HT-29 (cell line): ENCODE results near the gene CAPN1. TPM values are rescaled to one million over a fixed set of nuclear protein-coding genes. Genes with fewer than 3 reads are reported as not detected.
"Not testable (repeated sequence)": the region's sequence is repeated elsewhere in the genome, so short reads cannot be mapped to it uniquely, and the experiment has no call there.

Experiments used
- DNase-seq: peaks from one replicate; pipeline ENCODE4 v3.0.0-alpha.2; 2015; ENCODE audit warnings: low spot score
- total RNA-seq: library from RNA; depleted of rRNA; stranded (reverse); fragments of >200 nt; shearing (Covaris generic); gene quantifications from 2 replicates; pipeline ENCODE4 v1.2.3, GENCODE V29; 2014; rRNA removed

The CAPN1 gene
- 594 and 654 TPM in 2 replicates for total RNA-seq

DNA sequence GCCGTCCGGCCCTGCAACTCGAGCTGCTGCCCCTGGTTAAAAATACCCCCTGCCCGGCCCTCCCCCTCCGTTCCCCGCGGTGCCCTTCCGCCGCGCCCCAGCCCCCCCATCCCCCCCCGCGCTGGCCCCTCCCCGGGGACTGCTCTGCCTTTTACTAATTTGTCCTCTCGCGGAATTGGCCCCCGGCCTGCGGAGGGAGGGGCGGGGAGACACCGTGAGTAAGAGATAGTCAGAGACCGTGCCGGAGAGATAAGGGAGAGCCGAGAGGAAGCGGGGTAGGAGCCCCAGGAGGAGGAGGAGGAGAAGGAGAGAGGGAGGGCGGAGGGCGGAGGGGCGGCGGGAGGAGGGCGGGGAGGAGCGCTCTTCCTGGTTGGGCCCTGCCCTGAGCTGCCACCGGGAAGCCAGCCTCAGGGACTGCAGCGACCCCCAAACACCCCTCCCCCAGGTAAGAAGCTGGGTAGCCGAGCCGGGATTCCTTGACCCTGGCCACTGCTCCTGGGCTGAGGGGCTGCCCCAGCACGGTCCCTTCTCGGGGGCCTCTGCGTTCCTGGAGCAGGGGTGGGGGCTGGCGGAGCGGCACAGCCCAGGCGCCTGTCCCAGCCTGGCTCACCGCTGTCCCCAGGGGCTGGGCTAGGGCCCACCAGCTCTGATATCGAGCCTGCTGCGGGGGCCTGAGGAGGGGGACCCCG lies at the start of gene CAPN1:
TSS of gene CAPN1 (plus strand) at position 360 of the 689 bp plus-strand sequence. CDS start 774 bp downstream, outside the sequence.
- peak; percentile 68 for DNase-seq

DNA sequence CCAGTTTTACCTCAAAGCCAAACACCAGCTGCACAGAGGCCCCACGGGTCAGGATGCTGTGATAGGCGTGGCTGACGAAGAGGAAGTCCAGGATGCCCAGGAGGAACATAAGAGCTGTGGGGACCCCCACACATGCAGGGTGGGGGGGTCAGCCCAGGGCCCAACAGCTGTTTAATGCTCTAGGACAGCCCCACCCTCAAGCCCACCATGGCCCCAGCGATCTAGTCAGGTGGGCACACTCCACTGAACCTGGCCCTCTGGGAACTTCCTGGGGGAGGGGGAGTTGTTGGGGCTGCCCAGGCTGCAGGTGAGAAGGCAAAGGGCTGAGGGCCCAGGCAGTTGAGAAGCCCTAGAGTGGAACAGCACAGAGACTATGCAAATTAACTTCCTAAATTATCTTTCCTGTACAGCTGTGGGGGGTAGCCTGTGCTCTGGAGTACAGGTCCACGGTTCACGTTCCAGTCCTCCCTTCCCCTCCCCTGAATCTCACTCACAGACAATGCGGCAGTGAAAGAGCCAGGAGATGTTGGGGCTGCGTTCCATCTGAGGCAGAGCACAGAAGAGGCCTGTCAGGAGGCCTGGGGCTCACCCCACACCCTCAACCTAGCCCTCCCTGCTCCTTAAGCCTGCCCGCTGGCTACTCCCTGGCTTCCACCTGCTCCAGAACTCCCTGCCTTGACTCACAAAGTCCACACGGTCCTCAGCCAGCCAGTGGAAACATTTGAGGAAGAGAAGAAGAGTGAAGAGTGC lies 49.3 kb upstream of the CAPN1 start:
- DNase-seq = no peak

DNA sequence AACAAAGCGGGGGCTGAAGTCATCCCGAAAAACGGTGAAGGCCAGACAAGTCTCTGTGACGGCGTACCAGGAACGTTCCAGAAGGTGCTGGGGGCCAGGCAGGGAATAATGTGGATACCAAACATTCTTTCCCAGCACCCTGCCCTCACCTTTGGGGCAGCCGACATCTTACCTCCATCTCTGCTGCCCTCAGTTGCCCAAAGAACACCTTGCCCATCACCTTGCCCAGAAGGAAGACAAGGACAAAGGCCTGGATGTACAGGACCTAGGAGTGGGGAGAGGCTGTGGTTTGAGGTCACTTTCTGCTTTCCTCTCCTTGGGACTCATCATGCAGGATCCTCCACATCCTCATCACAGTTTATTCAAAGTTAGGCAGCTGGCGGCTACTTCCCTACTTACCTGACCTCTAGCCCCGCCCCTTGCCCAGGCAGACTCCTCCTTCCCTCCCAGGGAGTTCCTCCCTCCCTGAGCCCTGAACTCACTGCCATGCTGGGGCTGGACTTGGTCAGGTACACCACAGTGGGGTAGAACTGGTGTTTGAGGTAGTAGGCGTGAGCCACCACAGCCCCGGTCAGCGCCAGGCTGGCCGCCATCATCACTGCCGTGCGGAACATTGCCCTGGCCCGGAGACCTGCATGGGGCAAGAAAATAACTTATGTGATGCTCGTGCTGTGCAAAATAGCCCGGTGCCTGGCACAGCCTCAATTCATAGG lies 48.6 kb upstream of the CAPN1 start:
- peak; percentile 75 for DNase-seq

DNA sequence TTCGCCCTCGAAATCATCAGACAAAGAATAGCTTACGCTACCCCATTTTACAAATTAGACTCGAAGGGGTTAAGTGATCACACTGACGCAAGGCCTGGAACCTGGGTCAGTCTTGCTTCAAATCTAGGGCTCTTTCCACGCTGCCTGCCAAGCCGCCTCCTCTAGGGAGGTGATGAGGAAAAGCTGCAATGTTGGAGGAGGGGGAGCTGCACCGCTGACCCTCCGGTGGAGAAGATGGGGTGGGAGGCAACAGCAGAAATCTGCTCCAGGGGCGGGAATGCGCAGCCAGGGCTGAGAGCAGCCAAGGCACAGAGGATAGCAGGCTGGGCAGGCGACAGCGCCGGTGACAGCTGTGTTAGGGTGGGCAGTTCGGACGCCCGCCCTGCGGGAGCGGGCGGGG lies 48.0 kb upstream of the CAPN1 start:
- peak; percentile 36 for DNase-seq

DNA sequence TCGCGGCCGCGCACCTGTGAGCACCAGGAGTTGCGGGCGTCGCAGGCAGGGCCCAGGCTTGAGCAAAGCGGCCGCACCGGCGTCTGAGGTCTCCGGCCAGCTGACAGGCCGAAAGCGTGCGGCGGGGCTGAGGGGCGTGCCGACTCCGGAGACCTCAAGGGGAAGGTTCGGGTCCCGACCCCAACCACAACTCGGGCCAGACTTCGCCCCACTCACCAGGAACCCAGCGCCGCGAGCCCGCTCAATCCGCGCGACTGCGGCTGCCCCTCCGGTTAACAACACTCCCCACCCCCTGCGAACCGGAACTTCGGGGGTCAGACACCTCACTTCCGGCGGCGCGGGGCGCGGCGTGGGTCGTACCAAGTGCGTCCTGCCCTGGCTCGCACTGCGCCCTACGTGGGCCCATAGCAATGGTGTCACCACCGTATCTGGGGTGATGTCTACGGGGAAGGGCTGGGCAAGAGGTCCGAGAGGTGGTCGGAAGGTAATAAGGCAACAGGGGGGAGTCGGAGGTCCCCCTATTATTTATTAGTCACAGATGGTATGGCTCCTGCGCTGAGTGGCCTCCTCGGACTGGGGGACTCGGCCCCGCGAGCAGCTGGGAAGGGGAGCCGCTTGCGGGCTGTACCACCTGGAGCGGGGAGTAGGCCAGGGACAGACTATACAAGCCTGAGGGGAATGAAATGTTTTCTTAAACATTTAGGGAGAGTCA lies 47.3 kb upstream of the CAPN1 start, which contains the start of gene SYVN1:
TSS of gene SYVN1 (minus strand) at position 280 of the 712 bp plus-strand sequence. CDS start 918 bp downstream, outside the sequence.
- DNase-seq = peak; percentile 96

DNA sequence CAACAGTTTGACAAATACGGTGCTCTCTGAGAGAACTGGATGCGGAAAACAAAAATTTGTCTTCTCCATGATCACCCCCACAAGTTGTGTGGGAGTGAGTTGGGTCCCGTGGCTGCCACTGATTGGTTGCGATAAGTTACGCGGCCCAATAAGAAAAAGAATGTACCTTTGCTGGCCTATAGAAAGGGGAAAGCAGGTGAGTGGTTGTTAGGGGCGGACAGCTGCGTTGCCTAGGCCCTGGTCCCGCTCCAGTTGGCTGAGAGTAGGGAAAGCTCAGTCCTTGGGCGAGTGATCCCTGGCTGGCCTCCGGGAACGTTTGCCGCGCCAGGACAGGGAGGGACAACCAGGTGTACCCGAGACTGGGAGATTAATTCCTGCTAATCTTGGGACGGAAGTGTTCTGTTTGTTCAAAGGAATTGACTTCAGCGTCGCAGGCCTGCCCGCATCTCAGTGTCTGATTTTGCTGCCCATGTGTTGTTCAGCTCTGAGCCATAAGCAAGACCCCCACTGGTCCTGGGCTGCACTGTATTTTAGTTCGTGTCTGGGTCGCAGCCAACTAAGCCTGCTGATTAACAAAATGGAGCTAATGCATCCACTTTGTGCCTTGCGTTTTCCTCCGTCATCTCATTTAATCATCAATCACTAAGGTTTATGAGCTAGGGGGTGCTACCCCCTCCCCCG lies 46.6 kb upstream of the CAPN1 start:
- DNase-seq = peak; percentile 99

DNA sequence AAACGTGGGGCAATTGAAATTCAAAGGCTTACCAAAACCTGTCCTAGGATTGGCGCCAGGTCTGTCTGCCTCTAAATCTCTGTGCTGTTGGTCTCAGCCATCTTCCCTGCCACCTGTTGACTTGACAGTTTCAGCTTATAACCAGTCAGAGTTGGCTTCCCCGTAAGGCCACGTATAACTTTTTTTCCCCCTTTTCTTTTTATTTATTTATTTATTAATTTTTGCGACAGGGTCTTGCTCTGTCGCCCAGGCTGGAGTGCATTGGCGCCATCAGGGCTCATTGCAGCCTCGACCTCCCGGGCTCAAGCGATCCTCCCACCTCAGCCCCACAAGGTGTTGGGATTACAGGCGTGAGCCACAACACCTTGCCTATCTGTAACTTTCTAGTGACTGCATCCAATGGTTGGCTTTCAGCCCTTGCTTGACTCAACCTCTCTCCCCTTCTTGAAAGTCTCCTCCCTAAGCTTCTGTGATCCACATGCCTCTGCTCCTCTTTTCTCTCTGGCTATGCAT lies 46.0 kb upstream of the CAPN1 start:
- no peak for DNase-seq

DNA sequence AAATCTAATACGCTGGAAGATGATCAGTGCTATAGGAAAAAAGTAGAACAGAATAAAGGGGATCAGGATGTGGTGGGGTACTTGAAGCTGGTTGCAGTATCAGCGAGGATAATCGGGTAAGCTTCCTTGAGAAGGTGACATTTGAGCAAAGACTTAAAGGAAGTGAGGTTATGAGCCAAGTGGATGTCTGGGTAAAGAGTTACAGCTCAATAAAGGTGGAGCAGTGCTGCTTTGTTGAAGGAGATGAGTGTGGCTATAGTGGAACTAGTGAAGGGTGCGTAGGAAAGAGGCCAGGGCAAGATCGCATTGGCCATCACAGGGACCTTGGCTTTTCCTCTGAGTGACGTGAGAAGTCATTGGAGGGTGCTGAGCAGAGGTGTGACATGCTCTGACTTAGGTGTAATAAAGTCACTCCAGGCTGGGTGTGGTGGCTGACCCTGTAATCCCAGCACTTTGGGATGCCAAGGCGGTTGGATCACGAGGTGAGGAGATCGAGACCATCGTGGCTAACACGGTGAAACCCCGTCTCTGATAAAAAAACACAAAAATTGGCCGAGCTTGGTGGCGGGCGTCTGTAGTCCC lies 45.1 kb upstream of the CAPN1 start:
- DNase-seq = no peak

DNA sequence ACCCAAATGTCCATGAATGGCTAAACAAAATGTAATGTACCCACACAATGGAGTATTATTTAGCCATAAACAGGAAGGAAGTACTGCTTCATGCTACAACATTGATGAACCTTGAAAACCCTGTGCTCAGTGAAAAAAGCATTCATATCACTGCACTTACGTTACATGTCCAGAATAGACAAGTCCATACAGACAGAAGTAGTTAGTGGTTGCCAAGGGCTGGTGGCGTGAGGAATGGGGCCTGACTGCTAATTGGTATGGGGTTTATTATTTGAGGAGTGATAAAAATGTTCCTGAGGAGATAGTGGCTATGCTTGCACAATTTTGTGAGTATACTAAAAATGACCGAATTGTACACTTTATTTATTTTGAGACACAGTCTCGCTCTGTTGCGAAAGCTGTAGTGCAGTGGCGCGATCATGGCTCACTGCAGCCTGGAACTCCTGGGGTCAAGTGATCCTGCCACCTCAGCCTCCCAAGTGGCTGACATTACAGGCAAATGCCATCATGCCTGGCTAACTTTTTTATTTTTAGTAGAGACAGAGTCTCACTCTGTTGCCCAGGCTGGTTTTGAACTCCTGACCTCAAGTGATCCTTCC lies 39.7 kb upstream of the CAPN1 start:
- DNase-seq = no peak

DNA sequence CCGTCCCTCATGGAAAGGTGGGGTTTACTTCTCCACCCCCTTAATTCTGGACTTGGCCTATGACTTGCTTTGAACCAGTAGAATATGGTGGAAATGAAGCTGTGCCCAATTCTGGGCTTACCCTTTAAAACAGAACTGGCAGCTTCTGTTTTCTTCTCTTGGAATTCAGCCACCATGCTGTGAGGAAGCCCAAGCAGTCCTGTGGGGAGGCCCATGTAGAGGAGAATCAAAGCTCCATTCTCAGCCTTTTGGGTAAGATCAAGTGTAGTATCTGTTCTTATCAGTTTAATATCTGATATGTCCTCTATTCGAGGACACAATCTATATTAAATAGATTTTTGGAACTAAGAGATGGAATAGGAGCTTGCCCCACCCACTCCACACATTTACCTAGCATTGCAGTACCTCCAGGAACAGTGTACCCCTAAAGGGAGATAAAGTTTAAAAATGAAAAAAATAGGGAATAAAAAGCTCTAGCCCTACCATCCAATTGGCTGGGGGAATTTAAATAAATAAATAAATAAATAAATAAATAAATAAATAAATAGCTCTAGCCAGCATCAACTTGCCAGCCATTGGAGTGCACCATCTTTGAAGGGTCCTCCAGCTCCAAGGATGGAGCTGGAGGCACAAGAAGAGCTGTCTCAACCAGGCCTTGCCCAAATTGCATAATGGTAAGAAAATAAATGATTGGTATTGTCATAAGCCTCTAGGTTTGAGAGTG lies 34.2 kb upstream of the CAPN1 start:
- DNase-seq = no peak

DNA sequence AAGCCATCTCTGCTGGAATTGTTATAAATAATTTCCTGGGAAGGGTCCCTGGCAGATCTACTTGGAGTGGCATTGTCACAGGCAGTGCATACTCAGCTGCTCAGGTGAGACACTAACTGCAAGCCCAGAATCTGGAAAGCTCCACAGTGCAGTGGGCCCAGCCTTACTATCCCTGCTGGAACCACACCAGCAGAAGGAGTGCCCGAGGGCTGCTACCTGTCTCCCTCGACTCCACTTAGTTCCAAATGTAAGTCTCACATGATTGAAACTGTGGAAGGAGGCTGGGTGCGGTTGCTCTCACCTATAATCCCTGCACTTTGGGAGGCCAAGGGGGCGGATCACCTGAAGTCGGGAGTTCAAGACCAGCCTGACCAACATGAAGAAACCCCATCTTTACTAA lies 33.1 kb upstream of the CAPN1 start:
- DNase-seq = no peak

DNA sequence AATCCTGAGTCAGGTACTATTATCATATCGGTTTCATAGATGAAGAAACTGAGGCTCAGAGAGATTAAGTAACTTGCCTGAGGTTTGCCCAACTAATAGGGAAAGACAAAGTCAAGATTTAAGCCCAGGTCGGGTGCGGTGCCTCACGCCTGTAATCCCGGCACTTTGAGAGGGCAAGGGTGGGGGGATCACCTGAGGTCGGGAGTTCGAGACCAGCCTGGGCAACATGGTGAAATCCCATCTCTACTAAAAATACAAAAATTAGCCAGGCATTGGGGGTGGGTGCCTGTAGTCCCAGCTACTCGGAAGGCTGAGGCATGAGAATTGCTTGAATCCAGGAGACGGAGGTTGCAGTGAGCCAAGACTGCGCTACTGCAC lies 31.6 kb upstream of the CAPN1 start:
- not testable (repeated sequence) for DNase-seq

DNA sequence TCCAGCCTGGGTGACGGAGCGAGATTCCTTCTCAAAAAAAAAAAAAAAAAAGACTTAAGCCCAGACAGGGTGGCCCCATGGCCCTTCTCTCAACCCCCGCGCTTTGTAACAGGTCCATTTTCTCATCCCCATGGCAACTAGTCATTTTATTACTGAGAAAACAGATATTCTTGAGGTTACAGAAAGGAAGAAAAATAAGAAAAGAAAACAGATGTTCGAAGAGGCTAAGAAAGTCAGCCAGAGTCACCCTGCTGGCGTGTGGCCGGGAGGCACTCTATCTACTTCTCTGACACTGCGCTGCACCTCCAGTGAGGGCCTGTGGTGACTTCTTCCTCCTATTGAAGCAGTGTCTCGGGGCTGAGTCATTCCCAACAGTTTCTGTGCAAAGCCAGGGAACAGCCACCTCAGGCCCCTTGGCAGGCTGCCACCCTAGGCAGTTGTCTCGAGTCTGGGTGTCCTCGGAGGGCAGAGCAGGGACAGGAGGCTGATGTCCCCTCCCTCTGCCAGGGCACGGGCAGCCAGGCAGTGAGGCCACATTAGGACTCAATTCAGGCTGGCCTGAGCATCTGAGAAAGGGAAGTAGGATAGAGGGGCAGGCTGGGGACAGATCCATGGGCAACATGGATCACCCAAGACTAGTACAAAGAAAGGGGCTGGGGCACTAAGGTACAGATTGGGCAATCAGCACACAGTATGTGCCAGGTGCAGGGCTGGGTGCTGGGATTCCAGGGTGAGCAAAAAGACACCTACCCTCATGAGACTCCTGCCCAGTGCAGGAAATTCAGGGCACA lies 31.0 kb upstream of the CAPN1 start:
- DNase-seq = peak; percentile 100

DNA sequence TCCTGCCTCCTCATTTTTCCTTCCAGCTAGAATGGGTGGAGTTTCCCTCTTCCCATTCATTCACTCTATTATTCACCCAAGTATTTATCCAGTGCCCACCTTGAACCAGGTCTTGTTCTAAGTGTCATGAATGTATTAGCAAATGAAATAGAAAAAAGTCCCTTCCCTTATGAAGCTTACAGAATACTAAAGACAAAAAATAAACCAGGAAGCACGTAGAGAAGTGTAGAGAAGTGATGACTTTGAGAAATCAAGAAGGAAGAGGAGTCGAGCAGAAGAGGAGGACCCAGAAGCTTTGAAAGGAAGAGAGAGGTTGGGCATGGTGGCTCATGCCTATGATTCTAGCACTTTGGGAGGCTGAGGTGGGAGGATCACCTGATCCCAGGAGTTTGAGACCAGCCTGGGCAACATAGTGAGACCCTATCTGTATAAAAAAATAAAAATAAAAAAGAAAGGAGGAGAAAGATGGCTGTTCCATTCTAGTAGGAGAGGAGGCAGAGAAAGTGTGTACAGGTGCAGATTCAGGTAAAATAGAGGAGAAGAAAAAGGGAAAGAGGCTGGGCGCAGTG lies 30.3 kb upstream of the CAPN1 start:
- DNase-seq = no peak

DNA sequence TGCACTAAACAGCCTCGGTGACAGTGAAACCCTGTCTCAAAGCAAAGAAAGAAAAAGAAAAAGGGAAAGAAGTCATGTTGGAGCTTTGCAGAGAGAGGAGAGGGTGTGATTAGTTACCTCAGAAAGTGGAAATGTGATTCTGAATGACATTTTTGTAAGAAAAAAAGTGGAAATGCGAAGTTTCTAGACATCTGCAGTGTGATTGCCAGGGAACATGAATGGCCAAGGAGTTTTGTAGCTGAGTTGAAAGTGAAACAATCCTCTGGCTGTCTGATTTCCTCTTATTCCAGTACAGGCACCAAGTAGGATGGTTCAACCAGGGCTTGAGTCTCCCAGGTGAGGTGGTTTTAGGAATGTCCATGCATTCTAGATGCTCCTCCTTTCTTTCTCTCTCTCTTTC lies 29.6 kb upstream of the CAPN1 start:
- DNase-seq = no peak

DNA sequence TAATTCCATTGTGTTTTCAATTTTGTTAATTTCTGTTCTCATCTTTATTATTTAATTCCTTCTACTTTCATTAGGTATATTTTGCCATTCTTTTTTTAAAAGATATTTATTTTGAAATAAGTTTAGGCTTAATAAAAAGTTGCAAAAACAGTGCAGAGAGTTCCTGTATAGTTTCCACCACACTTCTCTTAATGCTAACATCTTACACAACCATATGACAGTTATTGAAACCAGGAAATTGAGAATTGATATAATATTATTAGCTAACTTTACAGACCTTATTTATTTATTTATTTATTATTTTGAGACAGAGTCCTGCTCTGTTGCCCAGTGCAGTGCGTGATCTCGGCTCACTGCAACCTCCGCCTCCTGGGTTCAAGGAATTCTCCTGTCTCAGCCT lies 25.5 kb upstream of the CAPN1 start:
- DNase-seq = no peak

DNA sequence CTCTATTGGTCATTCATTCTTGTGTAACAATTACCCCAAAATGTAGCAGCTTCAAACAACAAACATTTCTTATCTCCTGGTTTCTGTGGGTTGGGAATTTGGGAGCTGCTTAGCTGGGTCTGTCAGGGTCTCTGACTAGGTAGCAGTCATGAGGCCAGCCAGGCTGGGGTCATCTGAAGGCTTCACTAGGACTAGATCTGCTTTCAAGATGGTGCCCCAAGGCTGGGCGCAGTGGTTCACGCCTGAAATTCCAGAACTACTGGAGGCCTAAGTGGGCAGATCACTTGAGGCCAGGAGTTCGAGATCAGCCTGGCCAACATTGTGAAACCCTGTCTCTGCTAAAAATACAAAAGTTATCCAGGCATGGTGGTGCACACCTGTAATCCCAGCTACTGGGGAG lies 24.8 kb upstream of the CAPN1 start:
- no peak for DNase-seq

DNA sequence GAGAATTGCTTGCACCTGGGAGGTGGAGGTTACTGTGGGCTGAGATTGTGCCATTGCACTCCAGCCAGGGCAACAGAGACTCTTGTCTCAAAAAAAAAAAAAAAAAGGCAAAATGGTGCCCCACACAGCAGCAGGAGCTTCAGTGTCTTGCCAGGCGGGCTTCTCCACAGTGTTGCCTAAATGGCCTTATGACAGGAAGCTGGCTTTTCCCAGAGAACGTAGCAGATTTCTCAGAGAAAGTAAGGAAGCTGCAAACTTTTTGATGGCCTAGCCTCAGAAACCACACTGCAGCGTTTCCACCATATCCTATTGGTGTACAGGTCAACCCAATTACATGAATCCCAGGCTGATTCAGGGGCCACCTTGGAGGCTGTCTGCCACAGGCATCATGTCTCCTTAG lies 24.4 kb upstream of the CAPN1 start:
- no peak for DNase-seq
